ENCODE measurements around the gene SLC52A3.

Gene SLC52A3

DNA sequence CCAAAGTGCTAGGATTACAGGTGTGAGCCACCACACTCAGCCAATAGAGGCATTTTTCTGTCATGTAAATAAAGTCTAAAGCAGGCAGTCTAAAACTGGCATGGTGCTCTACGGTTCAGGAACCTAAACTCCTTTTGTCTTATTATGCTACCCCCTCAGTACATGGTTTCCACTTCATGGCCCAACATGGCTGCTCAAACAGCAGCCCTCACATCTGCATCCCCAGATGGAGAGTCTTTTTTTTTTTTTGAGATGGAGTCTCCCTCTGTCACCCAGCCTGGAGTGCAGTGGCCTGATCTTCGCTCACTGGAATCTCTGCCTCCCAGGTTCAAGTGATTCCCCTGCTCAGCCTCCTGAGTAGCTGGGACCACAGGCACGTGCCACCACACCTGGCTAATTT is 38.3 kb downstream of the SLC52A3 start:
- H3K9ac ChIP-seq (ENCODE audit: low read depth, low read length, poor library complexity, severe bottlenecking) = no peak overlapping the region
- H3K36me3 ChIP-seq (ENCODE audit: insufficient read depth, low read length) = no peaks in the 10 kb centered on the region
- TF ChIP-seq CTCF (conservative IDR thresholded peaks at IDR 0.05; ENCODE audit: low read length) = no peak
- no peak for TF ChIP-seq EZH2phosphoT487 (IDR thresholded peaks at IDR 0.05; ENCODE audit: borderline replicate concordance)
- H4K20me1 ChIP-seq (ENCODE audit: insufficient read depth, low read length, poor library complexity, severe bottlenecking) = no peaks in the 10 kb centered on the region
- H3F3A ChIP-seq (ENCODE audit: low read depth) = no peaks in the 10 kb centered on the region
- no peaks in the 10 kb centered on the region for H3K4me1 ChIP-seq (ENCODE audit: insufficient read depth, low read length, poor library complexity, severe bottlenecking)
- no peaks in the 10 kb centered on the region for H3K9me2 ChIP-seq (replicated peaks; ENCODE audit: low read depth, low read length)
- H3K4me2 ChIP-seq (ENCODE audit: low read depth, low read length, poor library complexity, severe bottlenecking) = no peak overlapping the region
- H3K4me3 ChIP-seq (ENCODE audit: low read length, poor library complexity, severe bottlenecking) = no peak overlapping the region
- no peaks in the 10 kb centered on the region for H3K27me3 ChIP-seq (ENCODE audit: insufficient read depth, low read length, poor library complexity, severe bottlenecking)
- H2AFZ ChIP-seq (ENCODE audit: low read length) = no peak overlapping the region
- H3K9me3 ChIP-seq (ENCODE audit: insufficient read depth, low read depth, low read length) = no peaks in the 10 kb centered on the region
- H3K79me2 ChIP-seq (ENCODE audit: insufficient read depth, low read length) = no peaks in the 10 kb centered on the region

DNA sequence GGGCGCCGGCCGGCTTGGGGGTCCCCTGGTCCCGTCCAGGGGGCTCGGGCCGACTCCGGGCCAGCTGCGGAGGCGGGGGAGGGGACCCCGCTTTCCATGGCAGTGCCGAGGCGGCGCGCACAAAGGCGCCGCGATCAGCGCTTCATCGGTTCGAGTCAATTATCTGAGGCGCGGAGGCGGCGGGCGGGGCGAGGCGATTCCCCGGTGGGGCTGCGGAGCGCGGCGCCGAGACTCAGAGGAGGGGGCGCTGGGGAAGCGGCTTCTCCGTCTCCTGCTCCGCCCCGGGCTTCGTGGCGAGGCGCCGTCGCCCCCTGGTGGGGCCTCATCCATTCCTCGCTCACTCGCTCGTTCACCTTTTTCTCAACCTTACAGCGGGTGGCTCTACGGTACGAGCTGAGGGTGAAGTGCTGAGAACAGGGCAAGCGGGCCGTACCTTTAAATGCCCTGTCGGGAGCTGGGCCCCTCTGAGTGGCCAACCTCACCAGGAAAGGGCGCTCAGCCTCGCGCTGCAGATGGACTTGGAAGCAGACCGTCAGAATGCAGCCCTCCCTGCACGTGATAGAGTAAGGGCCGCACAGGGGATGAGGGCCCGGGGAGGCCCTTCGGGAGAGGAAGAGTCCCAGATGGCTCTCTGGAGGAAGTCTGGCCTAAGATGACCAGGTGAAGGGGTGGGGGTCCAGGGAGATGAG is 39.9 kb downstream of the SLC52A3 start:
- Histone ChIP-seq H2AFZ (ENCODE audit: low read length) (no peak overlapping the region), H3K9me2 (replicated peaks; ENCODE audit: low read depth, low read length) (no peaks in the 10 kb centered on the region), H4K20me1 (ENCODE audit: insufficient read depth, low read length, poor library complexity, severe bottlenecking) (no peaks in the 10 kb centered on the region), H3K9me3 (ENCODE audit: insufficient read depth, low read depth, low read length) (no peaks in the 10 kb centered on the region), H3K9ac (ENCODE audit: low read depth, low read length, poor library complexity, severe bottlenecking) (no peak overlapping the region), H3K79me2 (ENCODE audit: insufficient read depth, low read length) (no peaks in the 10 kb centered on the region), H3F3A (ENCODE audit: low read depth) (no peaks in the 10 kb centered on the region), H3K4me1 (ENCODE audit: insufficient read depth, low read length, poor library complexity, severe bottlenecking) (no peaks in the 10 kb centered on the region), H3K36me3 (ENCODE audit: insufficient read depth, low read length) (no peaks in the 10 kb centered on the region), H3K4me2 (ENCODE audit: low read depth, low read length, poor library complexity, severe bottlenecking) (no peak overlapping the region), H3K27me3 (ENCODE audit: insufficient read depth, low read length, poor library complexity, severe bottlenecking) (no peaks in the 10 kb centered on the region), H3K4me3 (ENCODE audit: low read length, poor library complexity, severe bottlenecking) (no peak overlapping the region)
- TF ChIP-seq CTCF (conservative IDR thresholded peaks at IDR 0.05; ENCODE audit: low read length) = peak; percentile 44
- TF ChIP-seq EZH2phosphoT487 (IDR thresholded peaks at IDR 0.05; ENCODE audit: borderline replicate concordance) = no peak

- no peaks in the 10 kb centered on the region for H3K9me3 ChIP-seq (ENCODE audit: insufficient read depth, low read depth, low read length)
- H3K4me1 ChIP-seq (ENCODE audit: insufficient read depth, low read length, poor library complexity, severe bottlenecking) = no peaks in the 10 kb centered on the region
- no peaks in the 10 kb centered on the region for H3K79me2 ChIP-seq (ENCODE audit: insufficient read depth, low read length)
- no peaks in the 10 kb centered on the region for H3K27me3 ChIP-seq (ENCODE audit: insufficient read depth, low read length, poor library complexity, severe bottlenecking)
- TF ChIP-seq CTCF (conservative IDR thresholded peaks at IDR 0.05; ENCODE audit: low read length) (no peak), EZH2phosphoT487 (IDR thresholded peaks at IDR 0.05; ENCODE audit: borderline replicate concordance) (no peak)
- no peaks in the 10 kb centered on the region for H3K9me2 ChIP-seq (replicated peaks; ENCODE audit: low read depth, low read length)
- no peaks in the 10 kb centered on the region for H3F3A ChIP-seq (ENCODE audit: low read depth)
- H3K4me3 ChIP-seq (ENCODE audit: low read length, poor library complexity, severe bottlenecking) = no peak overlapping the region
- no peak overlapping the region for H2AFZ ChIP-seq (ENCODE audit: low read length)
- no peaks in the 10 kb centered on the region for H4K20me1 ChIP-seq (ENCODE audit: insufficient read depth, low read length, poor library complexity, severe bottlenecking)
- H3K9ac ChIP-seq (ENCODE audit: low read depth, low read length, poor library complexity, severe bottlenecking) = no peak overlapping the region
- H3K4me2 ChIP-seq (ENCODE audit: low read depth, low read length, poor library complexity, severe bottlenecking) = no peak overlapping the region
- no peaks in the 10 kb centered on the region for H3K36me3 ChIP-seq (ENCODE audit: insufficient read depth, low read length)
Measured at GRCh38 chr20:726160-726559, 42.1 kb downstream of the SLC52A3 start.
